ENCODE results near the gene GDI1. TPM values are rescaled to one million over a fixed set of nuclear protein-coding genes. Genes with fewer than 3 reads are reported as not detected.

Gene GDI1
- total RNA-seq, 1 experiment from 2014 or later, result 137 TPM

DNA sequence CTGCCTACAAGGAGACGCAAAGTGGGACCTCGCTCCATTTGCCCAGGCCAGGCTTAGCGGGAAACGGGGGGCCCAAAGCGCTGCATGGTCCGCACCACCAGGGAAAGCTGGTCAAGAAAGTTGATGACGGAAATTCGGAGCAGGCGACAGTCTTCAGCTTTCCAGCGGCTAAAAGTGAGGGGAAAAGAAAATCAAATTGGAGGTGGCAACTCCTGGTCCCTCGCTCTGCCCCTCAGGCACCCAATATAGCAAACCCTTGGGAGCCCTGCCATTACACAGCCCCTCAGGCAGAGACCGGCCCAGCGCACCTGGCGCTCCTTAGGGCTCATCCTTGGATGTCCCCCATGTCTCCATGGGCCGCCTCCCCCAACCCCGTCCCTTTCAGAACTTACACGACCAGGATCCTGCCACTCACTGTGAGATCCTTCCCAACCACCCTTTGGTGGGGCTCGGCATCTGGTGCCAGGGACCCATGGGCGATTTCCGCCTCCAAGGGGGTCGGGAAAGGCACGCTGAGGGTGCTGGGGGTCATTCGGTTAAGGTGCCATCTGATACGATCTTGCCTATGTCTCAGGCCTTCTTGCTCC lies 41.0 kb downstream of the GDI1 start:
- TSS peak; percentile 75 for BruUV-seq (replicated peaks)
- H3K27ac ChIP-seq (ENCODE audit: low read depth, low read length, poor library complexity, severe bottlenecking), result no peak overlapping the region
- TF ChIP-seq, protein P1, sequence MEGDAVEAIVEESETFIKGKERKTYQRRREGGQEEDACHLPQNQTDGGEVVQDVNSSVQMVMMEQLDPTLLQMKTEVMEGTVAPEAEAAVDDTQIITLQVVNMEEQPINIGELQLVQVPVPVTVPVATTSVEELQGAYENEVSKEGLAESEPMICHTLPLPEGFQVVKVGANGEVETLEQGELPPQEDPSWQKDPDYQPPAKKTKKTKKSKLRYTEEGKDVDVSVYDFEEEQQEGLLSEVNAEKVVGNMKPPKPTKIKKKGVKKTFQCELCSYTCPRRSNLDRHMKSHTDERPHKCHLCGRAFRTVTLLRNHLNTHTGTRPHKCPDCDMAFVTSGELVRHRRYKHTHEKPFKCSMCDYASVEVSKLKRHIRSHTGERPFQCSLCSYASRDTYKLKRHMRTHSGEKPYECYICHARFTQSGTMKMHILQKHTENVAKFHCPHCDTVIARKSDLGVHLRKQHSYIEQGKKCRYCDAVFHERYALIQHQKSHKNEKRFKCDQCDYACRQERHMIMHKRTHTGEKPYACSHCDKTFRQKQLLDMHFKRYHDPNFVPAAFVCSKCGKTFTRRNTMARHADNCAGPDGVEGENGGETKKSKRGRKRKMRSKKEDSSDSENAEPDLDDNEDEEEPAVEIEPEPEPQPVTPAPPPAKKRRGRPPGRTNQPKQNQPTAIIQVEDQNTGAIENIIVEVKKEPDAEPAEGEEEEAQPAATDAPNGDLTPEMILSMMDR (conservative IDR thresholded peaks at IDR 0.05; ENCODE audit: low read depth, low read length), result no peak
- TF ChIP-seq EZH2 (IDR thresholded peaks at IDR 0.05; ENCODE audit: borderline replicate concordance, low read depth, low read length, poor library complexity, severe bottlenecking), result no peak
- no peaks in the 10 kb centered on the region for H3K36me3 ChIP-seq (ENCODE audit: insufficient read depth, low read length, poor library complexity, severe bottlenecking)
- peak overlapping the region; percentile 55 for H3K4me3 ChIP-seq (ENCODE audit: low read depth, low read length, poor library complexity, severe bottlenecking)
- no peaks in the 10 kb centered on the region for H3K4me1 ChIP-seq (ENCODE audit: insufficient read depth, low read length, poor library complexity, severe bottlenecking)
- POLR2A ChIA-PET (ENCODE audit: low non-redundant PET), result no interaction called here
- intact Hi-C loops (cut with micrococcal nuclease; ENCODE audit: unreplicated experiment), result no loop called here
- H3K9me3 ChIP-seq (ENCODE audit: low read depth, low read length, poor library complexity, severe bottlenecking), result no peaks in the 10 kb centered on the region
- CTCF ChIA-PET, result no interaction called here
- no peaks in the 10 kb centered on the region for H3K27me3 ChIP-seq (replicated peaks; ENCODE audit: insufficient read depth, low read depth, low read length, poor library complexity)
- no peak for DNase-seq (ENCODE audit: low spot score)

DNA sequence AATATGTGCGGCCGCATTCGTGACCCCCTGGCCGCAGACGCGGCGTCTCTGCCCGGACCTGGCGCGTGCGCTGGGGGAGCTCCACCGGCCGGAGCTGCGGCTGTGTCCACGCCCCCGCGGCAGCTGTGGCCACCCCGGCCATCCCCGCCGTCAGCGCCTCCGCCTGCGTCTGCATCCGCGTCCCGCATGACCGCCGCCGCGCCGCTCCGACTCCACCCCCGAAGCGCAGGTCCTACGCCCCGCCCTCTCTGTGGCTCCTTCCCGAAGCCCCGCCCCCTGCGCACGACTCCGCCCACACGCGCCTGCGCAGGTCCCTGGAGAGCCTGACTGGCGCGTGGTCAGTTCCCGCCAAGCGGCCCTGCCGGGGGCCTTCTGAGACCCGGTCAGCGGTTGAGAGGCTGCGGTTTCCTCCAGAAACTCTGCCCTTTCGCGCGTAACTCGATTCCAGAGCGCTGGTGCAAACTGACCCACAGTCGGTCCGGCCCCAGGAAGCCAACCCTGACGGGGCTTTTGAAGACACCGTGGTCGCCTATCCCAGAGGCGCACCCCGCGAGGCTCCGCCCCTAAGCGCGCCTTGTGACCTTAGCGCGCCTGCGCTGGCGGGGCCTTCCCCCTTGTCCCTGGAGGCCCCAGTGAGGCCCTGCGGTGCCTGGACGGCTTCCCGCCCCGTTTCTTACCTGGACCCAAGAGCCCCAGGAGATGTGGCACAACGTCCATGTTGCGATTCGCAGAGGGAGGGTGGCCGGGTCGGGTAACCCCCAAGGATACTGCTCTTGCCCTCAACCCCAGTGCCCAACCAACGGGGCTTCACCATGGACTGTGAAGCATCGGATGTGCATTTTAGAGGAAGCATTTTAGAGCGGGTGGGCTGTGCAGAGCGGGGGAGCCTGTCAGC lies 42.0 kb downstream of the GDI1 start, which contains the start of gene LAGE3:
Gene LAGE3, minus strand, starts transcription at position 554 of the 895 bp plus-strand sequence. Its CDS starts 366 bp downstream, at position 188.
- TF ChIP-seq, protein P1 (conservative IDR thresholded peaks at IDR 0.05; ENCODE audit: low read depth, low read length), result no peak
- no peak for TF ChIP-seq EZH2 (IDR thresholded peaks at IDR 0.05; ENCODE audit: borderline replicate concordance, low read depth, low read length, poor library complexity, severe bottlenecking)
- Histone ChIP-seq H3K36me3 (ENCODE audit: insufficient read depth, low read length, poor library complexity, severe bottlenecking) (no peaks in the 10 kb centered on the region), H3K4me3 (ENCODE audit: low read depth, low read length, poor library complexity, severe bottlenecking) (peak within 1 kb of the TSS; percentile 55), H3K27ac (ENCODE audit: low read depth, low read length, poor library complexity, severe bottlenecking) (peak within 1 kb of the TSS; percentile 41), H3K9me3 (ENCODE audit: low read depth, low read length, poor library complexity, severe bottlenecking) (no peaks in the 10 kb centered on the region), H3K27me3 (replicated peaks; ENCODE audit: insufficient read depth, low read depth, low read length, poor library complexity) (no peaks in the 10 kb centered on the region), H3K4me1 (ENCODE audit: insufficient read depth, low read length, poor library complexity, severe bottlenecking) (no peaks in the 10 kb centered on the region)
- DNase-seq (ENCODE audit: low spot score), result peak; percentile 86
- intact Hi-C loops (cut with micrococcal nuclease; ENCODE audit: unreplicated experiment), result no loop called here
- ChIA-PET CTCF (no interaction called here), POLR2A (ENCODE audit: low non-redundant PET) (no interaction called here)
- BruUV-seq (replicated peaks), result no TSS peak

DNA sequence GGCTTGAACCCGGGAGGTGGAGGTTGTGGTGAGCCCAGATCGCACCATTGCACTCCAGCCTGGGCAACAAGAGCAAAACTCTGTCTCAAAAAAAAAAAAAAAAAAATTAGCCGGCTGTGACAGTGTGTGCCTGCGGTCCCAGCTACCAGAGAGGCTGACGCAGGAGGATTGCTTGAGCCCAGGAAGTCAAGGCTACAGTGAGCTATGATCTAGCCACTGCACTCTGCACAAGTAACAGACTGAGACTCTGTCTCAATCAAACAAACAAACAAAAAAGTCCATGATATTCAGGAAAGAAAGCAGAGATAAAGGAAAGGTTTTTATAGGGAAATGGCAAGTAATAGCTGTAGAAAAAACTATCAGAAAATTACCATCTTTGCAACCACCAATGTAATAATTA lies 44.2 kb downstream of the GDI1 start:
- H3K4me3 ChIP-seq (ENCODE audit: low read depth, low read length, poor library complexity, severe bottlenecking), result no peak overlapping the region
- DNase-seq (ENCODE audit: low spot score), result no peak
- intact Hi-C loops (cut with micrococcal nuclease; ENCODE audit: unreplicated experiment), result no loop called here
- no peak overlapping the region for H3K27ac ChIP-seq (ENCODE audit: low read depth, low read length, poor library complexity, severe bottlenecking)
- no peaks in the 10 kb centered on the region for H3K27me3 ChIP-seq (replicated peaks; ENCODE audit: insufficient read depth, low read depth, low read length, poor library complexity)
- H3K9me3 ChIP-seq (ENCODE audit: low read depth, low read length, poor library complexity, severe bottlenecking), result no peaks in the 10 kb centered on the region
- ChIA-PET POLR2A (ENCODE audit: low non-redundant PET) (no interaction called here), CTCF (no interaction called here)
- BruUV-seq (replicated peaks), result no TSS peak
- peaks cover 11% of the 10 kb centered on the region for H3K36me3 ChIP-seq (ENCODE audit: insufficient read depth, low read length, poor library complexity, severe bottlenecking)
- H3K4me1 ChIP-seq (ENCODE audit: insufficient read depth, low read length, poor library complexity, severe bottlenecking), result peaks cover 5% of the 10 kb centered on the region
- TF ChIP-seq, protein P1 (conservative IDR thresholded peaks at IDR 0.05; ENCODE audit: low read depth, low read length), result no peak
- TF ChIP-seq EZH2 (IDR thresholded peaks at IDR 0.05; ENCODE audit: borderline replicate concordance, low read depth, low read length, poor library complexity, severe bottlenecking), result no peak

All from A673 (cell line).